GM18907 (cell line): ENCODE results near the gene SFXN3.

Source experiments
- ATAC-seq: cut with Tn5 transposase; IDR thresholded peaks from one replicate; pipeline ENCODE4 v1.9.1; 2021; ENCODE audit warnings: mild to moderate bottlenecking, moderate library complexity; ENCODE audit not compliant: unreplicated experiment

The SFXN3 gene

DNA sequence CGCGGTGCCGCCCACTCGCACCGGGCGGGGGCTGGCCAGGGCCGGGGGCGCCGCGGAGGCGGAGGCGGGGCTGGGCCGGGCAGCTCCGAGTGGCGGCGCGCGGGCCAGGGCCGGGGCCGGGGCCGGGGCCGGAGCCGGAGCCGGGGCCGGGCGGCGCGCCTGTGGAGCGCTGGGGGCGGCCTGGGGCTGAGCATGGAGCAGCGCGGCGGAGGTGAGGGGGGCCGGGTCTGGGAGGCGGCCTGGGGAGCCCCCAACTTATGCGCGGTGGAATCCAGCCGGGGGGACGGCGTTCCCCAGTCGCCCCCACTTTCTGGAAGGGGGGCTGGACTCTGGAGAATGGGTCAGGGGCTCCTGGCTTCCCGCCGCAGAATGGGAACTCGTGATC, 31.3 kb upstream of the SFXN3 start, which contains the start of gene LZTS2:
TSS of gene LZTS2 (plus strand) at position 67 of the 385 bp plus-strand sequence. CDS start 2,731 bp downstream, outside the sequence.
- no peak for ATAC-seq

DNA sequence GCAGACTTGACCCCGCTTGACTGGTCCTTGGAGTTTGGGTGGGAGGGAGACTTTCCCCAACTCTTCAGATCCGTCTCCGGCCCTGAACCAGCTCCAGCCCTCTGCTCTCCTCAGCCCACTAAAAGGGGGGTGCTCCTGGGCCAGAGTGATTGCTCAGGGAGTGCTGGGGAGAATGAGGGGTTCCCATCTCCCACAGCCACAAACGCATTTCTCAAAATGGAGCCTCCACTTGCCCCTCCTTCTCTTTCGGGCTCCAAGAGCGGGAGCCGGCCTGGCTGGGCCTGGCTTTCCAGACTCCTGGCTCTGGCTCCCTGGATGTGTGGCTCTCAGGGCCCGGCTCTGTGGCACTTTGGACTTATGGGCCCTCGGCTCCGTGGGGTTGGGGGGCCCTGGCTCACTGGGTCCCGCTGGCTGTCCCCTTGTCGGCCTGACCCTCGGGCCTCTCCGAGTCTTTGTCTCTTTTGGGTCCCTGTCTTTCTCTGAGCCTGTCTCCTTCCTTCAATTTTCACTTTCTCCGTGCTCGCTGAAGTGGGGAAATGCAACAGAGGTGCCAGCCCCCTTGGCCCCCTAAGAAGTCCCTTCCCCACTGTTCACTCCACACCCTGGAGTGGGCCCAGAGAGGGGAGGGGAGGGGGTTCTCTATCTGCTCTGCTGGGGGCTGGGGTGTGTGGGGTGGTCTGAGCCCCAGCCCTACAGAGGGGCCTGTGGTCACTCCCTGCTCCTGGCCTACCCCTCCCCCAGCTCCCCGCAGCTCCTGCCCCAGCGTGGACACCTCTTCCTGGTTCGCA, 30.7 kb upstream of the SFXN3 start:
- no peak for ATAC-seq

DNA sequence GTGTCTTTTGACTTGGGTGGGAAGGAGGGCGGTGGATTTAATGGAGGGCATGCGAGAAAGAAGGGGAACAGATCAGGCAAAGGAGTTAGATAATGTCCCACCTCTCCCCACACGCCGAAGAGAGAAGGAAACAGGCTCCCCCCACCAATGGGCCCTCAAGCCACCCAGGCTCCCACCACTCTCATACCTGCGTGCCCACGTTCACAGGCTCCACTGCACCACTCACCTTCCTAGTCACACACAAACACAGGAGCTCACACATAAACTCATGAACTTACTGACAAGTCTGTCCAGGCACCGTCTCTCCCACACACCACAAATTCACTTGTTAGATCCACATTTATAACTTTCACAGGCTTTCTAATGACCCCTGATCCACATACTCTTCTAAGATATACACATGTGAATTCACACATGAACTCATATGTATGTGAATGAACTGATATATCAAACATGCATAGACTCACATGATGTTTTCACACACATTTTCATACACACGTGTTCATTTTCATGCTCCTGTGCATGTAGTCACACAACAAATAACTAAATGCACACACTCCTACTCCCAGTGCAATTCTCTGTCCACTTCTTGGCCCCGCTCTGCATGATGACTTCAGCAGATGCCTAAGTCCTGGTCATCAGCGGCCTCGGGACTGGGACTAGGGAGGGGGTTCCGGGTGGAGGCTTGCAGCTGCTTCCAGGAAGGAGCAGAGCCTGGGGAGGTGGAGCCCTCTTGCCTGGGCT, 29.9 kb upstream of the SFXN3 start:
- ATAC-seq = no peak

DNA sequence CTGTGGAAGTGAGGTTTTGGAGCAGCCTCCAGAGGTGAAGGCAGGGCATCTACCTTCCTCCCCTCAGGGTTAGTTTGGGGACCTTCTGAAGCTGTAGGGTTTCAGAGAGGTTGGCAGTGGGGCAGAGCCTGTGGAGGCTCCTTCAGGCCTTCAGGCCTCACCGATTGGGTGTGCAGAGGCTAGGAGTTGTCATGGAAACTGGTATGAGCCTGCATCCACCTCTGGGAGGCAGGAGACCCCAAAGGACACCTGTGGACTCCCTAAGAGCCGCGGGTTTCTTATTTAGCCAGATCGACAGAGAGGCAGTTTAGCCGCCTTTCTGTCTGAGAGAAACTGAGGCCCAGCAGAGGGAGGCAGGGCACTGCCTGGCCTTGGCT, 29.4 kb upstream of the SFXN3 start:
- ATAC-seq = no peak

DNA sequence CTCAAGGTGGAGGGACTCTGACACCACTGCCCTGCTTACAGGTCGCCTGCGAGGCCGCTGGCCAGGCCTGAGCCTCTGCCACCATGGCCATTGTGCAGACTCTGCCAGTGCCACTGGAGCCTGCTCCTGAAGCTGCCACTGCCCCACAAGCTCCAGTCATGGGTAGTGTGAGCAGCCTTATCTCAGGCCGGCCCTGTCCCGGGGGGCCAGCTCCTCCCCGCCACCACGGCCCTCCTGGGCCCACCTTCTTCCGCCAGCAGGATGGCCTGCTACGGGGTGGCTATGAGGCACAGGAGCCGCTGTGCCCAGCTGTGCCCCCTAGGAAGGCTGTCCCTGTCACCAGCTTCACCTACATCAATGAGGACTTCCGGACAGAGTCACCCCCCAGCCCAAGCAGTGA, 28.6 kb upstream of the SFXN3 start:
- ATAC-seq = no peak

DNA sequence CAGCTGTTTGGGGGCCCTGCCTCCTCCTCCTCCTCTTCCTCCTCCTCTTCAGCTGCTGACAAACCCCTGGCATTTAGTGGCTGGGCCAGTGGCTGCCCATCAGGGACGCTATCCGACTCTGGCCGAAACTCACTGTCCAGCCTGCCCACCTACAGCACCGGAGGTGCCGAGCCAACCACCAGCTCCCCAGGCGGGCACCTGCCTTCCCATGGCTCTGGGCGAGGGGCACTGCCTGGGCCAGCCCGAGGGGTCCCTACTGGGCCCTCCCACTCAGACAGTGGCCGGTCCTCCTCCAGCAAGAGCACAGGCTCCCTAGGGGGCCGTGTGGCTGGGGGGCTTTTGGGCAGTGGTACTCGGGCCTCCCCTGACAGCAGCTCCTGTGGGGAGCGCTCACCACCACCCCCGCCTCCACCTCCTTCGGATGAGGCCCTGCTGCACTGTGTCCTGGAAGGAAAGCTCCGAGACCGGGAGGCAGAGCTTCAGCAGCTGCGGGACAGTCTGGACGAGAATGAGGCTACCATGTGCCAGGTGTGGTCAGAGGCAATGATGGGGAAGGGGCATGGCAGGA, 27.3 kb upstream of the SFXN3 start:
- no peak for ATAC-seq

DNA sequence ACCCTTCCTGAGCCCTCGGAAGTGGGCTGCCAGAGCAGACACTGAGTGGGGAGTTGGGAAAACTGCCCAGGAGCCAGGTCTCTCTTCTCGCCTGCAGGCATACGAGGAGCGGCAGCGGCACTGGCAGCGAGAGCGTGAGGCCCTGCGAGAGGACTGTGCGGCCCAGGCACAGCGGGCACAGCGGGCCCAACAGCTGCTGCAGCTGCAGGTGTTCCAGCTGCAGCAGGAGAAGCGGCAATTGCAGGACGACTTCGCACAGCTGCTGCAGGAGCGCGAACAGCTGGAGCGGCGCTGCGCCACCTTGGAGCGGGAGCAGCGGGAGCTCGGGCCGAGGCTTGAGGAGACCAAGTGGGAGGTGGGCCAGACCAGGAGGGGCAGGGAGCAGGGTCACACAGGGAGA, 25.7 kb upstream of the SFXN3 start:
- ATAC-seq = no peak

DNA sequence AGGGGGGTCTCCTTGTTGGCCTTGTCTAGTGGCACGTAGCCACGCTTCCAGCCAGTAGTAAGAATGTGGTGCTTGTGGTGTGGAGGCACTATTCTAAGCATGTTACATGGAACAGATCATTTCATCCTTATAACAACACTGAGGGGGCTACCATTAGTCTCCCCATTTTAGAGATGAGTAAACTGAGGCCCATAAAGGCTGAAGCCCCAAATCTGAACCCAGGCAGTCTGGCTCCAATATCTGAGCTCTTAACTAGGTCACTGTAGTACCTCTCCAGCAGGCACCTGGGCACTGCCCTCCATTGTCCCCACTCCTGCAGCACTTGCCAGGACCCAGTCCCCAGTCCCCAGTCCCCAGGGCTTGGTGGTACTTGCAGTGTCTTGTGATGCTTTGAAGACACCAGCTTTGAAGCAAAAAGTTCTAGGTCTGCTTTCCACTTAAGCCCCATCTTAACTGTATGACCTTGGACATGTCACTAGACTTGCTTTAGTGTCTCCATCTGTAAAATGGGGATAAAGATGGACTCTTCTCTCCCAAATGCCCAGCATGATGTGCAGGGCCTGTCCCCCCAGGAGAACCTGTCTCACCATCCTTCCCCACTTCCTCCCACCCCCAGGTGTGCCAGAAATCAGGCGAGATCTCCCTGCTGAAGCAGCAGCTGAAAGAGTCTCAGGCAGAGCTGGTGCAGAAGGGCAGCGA, 25.0 kb upstream of the SFXN3 start:
- ATAC-seq = no peak

DNA sequence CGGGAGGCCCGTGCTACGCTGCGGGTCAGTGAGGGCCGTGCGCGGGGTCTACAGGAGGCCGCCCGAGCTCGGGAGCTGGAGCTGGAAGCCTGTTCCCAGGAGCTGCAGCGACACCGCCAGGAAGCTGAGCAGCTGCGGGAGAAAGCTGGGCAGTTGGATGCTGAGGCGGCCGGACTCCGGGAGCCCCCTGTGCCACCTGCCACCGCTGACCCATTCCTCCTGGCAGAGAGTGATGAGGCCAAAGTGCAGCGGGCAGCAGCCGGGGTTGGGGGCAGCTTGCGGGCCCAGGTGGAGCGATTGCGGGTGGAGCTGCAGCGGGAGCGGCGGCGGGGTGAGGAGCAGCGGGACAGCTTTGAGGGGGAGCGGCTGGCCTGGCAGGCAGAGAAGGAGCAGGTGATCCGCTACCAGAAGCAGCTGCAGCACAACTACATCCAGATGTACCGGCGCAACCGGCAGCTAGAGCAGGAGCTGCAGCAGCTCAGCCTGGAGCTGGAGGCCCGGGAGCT, 24.4 kb upstream of the SFXN3 start:
- no peak for ATAC-seq

DNA sequence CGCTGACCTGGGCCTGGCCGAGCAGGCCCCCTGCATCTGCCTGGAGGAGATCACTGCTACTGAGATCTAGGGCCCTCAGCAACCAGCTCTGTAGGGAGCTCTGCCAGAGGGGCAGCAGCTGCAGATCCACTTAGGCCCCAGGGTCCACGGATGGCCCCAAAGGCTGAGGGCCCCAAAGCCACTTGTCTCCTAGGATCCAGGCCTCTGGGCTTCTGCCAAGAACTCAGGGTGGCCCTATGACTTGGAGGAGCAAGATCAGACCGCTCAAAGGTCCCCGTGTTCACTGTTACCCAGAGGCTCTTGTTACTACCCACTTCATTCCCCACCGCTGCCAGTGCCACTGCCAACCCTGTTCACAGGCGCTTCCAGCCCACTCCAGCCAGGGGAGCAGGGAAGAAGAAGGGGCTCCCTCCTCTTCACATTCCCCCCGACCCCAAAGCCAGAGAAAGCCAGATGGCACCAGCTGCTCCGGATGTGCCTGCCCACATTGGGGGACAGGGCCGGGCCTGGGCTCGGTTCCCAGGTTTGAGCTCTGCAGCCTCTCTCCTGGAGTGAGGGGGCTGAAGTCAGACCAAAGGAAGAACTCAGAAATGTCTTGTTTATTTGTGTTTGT, 23.8 kb upstream of the SFXN3 start:
- no peak for ATAC-seq

DNA sequence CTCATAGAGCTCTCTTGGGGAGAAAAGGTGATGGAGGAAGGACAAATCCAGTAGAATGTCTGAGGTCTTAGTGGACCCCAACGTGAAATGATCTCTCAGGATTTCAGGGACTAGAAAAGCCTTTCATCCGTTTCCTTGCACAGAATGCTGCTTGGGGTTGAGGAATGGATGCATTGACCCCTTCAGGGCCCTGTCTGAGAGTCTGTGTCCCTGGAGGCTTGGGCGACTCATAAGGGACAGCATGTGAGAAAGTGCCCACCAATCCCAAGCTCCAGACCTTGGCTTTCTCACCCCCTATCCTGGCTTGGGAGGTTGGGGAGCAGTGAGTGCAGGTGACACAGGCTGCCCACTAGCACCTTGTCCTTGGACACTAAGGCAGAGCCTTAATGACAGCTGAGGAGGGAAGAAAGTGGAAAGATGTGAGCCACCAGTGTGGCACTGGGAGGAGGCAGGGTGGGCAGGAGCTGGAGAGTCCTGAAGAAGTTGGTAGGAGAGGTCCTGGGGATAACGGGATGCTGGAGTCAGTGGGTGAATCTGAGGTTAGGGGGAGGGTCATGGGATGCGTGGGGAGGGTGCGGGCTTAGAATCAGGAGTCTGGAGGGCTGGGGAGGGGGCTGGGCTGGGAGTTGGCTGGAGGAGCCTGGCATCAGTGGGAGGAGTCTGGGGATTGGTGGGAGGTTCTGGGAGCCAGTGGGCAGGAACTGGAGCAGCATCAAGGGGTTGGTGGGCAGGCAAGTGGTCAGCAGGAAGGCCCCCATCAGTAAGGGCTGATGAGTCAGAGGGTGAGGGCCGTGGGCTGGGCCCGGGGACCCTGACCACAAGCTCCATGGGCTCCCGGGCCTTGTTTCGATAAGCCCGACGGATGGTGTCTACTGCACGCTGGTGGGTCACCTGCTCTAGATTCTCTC, 22.9 kb upstream of the SFXN3 start:
- ATAC-seq = no peak

DNA sequence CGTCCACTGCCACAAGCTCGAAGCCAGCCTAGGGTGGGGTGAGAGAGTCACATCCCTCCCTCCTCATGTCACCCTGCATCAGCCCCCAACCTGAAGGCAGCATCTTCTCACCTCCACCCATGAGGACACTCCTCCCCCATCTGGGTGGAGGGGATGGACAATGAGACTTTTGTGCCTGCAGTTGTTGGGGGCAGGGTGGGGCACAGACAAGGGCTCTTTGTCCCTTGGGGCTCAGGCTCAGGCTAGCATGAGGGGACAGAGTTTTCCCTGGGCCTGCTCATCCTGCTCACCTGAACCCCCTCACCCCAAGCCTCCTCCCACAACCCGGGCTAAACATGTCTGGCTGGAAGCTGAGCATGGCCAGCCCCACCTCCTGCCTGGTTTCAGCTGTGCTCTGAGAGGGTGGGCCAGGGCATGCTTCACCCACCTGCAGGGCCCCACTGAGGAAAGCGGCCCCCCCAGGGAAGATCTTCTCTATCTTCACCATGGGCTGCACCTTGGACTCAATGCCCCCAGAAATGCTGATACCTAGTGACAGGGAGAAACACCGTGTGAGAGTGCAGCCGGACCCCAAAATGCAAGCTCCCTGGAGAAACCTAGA, 22.1 kb upstream of the SFXN3 start:
- no peak for ATAC-seq

DNA sequence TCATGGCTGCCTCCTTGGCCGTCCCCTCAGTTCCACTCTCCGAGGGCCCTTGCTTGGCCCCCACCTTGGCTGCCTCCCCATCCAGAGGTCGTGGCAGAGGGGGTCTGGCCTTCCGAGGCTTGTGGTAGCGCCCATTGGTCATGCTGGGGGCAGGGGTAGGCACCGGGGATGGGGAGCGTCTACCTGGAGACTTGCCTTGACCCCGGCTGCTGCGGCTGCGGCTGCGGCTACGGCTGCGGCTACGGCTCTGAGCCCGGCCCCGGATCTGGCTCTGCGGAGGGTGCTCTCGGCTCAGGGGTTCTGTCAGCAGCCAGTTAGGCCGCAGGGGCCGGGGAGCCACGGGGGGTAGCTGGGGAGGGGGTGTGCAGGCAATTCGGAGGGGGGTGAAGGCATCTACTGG, 20.7 kb upstream of the SFXN3 start:
- ATAC-seq = no peak

DNA sequence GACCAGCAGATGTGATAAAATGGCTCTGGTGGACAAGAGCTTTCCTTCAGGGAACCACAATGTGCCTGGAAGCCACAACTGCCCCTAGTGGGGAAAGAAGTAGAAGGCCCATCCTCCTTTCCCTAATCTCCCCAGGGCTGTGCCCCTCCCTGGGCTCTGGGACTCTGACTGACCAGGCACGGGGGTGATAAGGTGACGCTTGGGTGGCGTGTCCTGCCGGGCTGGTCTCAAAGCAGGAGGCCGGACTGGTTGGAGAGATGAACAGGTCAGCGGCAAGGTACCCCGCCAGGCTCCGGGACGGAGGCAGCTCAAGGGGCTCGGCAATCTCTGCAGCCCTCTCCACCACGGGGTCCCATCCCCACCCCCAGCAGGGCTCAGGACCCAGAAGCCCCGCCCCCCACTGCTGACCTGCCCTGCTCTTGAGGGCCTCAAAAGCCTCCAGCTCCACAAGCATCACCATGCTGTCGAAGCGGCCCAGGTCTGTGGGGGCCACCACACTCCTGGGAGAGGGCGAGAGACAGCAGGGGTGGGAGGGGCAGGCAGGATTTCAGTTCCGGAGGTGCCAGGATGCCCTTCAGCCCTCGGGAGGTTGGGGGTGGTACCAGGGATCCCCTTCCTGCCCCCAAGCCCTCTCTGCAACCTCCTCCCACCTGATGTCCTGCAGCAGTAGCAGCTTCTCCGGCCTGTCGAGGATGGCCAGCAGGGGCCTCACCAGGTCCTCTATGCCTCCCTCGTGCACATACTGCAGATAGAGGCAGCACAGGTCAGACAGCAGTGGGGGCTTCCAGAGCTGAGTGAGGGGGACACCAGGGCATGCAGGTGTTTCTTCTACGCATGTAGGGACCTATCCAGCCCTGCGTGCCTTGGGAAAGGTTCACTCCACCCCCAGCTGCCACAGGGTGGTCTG, 19.3 kb upstream of the SFXN3 start:
- no peak for ATAC-seq

DNA sequence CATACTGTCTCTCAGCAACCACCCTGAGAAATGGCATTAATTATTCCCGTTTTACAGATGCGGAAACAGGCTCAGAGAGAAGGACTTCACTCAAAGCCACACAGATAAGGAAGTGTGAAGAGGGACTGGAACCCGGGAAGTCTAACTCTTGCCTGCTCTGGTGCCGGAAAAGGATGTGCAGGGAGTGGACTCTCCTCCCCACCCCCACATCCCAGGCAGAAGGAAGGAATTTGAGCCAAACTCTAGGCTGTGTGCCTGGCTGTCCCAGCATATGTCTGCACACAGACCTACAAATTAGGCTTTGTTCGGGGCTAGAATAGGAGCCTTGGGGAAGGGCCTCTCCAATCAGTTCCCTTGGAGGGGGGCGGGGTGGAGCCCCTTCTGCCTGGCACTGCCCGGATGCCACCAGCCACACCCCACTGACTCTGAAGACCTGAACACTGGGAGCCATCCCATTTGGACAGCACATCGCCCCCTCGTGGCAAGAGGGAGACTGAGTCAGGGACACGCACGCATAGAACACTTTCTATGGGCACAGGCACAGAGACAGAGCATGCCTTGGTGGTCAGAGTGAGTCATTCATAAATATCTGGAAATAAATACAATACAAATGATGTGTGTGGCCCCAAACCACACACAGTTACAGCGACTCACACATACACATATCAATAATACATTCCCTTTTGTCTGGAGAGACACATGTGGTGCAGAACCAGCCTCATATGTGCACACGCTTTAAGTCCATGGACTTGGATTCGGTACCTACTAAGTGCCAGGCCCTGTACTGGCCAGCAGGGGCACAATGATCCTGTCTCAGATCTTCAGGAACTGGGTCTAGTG, 18.3 kb upstream of the SFXN3 start:
- ATAC-seq = peak; percentile 86

DNA sequence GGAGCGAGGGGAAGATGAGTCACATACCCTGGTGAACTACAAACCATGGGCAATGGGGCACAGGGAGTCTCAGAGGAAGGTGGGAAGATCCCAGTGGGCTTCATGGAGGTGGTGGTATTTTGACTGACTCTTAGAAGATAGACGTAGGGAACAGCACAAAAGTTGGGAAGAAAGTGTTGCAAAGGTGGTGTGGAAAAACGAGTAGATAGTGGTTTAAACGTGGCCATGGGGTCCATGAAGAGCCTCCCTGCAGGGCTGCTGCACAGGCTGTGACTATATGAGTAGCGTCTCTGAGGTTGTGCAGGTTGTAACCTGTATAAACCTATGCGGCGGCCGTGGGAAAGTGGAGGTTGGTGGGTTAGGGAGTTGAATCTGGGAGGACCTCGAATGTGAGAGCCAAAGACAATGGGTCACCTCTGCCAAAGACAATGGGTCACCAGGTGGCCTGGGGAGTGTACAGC, 17.6 kb upstream of the SFXN3 start:
- ATAC-seq = no peak

DNA sequence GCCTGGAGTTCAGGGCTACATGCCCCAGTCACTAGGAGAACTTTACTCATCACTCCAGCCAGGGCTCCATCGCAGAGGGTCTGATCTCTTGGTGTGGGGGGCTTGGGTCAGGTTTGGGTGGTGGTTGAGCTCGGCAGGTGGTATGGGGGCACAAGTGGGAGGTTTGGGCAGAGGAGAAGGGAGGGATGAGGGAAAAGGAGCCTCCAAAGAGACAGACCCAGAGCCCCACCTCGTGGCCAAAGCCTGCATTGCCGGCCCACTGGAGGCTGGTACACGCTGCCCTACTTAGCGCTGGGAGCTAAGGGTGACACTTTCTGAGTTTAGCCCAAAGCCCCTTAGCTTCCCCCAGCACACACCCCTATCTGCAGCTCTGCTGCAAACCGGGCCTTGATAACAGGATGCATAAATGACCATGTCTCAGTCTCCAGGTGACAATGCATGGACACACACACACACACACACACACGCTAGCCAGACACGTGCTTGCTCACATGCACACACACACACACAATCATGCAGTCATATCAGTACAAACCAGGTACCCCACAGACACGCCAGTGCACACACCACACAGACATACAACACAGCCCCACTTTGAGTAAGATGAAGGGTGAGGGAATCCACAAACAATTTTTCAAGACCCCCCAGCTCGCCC, 16.7 kb upstream of the SFXN3 start:
- no peak for ATAC-seq
